Astrocyte (in vitro differentiated cells and primary cell): ENCODE data around the gene RBFOX2.

Source experiments
- EZH2 ChIP-seq: IDR thresholded peaks from 2 replicates; pipeline ENCODE4 v1.6.1; 2012; ENCODE audit warnings: mild to moderate bottlenecking, low read length, inconsistent platforms; ENCODE audit not compliant: insufficient read depth
- TF ChIP-seq, protein P1 (sequence below): IDR thresholded peaks from 2 replicates; pipeline ENCODE4 v1.5.1; 2011; ENCODE audit warnings: low read depth, mild to moderate bottlenecking, inconsistent platforms, low read length, moderate library complexity; ENCODE audit not compliant: insufficient read depth

DNA sequence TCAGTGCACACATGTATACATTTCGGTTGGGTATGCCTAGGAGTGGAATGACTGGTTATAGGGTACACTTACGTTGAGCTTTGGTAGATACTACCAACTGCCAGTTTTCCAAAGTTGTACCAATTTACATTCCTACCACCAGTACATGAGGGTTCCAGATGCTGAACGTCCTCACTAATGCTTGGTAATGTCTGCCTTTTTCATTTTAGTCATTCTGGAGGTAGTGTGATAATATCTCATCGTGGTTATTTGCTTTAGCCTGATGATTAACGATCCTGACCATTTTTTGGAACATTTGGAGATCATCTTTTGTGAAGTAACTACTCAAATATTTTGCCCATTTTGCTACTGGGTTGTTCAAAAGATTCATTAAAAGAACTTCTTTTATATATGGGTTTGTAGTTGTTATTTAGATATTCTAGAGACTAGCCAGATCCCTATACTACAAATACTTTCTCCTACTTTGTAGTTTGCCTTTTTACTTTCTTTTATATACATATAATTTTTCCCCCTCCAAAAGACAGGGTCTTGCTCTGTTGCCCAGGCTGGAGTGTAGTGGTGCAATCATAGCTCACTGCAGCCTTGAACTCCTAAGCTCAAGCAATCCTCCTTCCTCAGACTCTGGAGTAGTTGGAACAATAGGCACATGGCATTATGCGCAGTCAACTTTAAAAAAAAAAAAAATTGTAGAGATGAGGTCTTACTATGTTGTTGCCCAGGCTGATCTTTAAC lies 62.1 kb downstream of the RBFOX2 start:
- TF ChIP-seq, protein P1, sequence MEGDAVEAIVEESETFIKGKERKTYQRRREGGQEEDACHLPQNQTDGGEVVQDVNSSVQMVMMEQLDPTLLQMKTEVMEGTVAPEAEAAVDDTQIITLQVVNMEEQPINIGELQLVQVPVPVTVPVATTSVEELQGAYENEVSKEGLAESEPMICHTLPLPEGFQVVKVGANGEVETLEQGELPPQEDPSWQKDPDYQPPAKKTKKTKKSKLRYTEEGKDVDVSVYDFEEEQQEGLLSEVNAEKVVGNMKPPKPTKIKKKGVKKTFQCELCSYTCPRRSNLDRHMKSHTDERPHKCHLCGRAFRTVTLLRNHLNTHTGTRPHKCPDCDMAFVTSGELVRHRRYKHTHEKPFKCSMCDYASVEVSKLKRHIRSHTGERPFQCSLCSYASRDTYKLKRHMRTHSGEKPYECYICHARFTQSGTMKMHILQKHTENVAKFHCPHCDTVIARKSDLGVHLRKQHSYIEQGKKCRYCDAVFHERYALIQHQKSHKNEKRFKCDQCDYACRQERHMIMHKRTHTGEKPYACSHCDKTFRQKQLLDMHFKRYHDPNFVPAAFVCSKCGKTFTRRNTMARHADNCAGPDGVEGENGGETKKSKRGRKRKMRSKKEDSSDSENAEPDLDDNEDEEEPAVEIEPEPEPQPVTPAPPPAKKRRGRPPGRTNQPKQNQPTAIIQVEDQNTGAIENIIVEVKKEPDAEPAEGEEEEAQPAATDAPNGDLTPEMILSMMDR: peak; percentile 22
- TF ChIP-seq EZH2: no peak
